HG03571 (cell line): ENCODE measurements around the gene KRTAP5-4.
A peak's percentile ranks its signal among the peaks of the same experiment; 100 is the strongest.

Experiments used
- ATAC-seq: cut with Tn5 transposase; IDR thresholded peaks from one replicate; pipeline ENCODE4 v1.9.1; 2021; ENCODE audit not compliant: unreplicated experiment

KRTAP5-4 gene

DNA sequence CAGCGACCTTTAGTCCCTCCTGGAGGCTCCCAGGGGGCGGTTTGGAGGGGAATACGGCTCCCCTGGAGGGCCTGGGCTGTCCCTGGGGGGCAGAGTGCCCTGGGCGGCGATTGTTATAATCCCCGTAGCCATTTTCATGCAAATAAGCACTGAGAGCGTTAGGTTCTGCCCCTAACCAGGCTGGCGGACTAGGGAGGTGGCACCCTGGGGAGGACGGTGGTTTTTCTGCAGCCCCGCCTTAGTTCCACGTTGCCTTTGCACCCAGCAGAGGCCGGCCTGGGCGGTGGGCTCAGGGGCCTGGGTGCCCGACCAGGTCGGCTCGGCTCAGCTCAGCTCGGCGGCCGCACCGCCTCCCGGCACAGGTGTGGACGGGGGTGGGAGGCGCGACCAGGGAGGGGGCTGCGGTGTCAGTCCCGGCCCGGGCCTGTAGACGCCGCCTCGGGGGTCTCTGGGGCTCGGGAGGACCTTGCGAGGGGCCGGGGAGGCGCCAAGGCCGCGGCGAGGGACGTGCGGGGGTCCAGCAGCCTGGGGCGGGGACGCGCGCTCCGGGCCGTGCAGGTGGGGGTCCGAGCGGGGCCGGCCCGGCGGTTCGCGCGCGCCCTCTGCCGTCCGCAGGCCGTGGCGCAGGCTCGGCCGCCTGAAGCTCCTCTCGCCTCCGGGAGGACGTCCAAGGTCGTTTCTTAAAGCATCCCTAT, 47.6 kb downstream of the KRTAP5-4 start:
- ATAC-seq, result no peak

DNA sequence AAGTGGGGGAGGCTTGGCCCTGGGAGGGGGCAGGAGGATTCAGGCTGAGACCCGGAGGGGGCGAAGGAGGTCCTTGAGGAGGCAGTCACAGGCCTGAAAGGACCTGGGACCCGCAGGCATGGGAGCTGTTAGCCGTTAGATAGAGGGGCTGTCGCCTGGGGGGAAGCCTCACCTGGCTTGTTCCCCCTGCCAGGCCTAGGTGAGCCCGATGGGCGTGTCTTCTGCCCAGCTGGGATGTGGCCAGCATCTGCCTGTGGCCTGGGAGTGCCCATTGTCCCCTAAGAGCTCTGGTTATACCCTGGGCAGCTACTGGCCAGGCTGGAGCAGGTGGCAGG, 48.1 kb downstream of the KRTAP5-4 start:
- ATAC-seq, result no peak

GRCh38 chr11:1573077-1573902, 48.6 kb downstream of the KRTAP5-4 start:
- ATAC-seq, result no peak

DNA sequence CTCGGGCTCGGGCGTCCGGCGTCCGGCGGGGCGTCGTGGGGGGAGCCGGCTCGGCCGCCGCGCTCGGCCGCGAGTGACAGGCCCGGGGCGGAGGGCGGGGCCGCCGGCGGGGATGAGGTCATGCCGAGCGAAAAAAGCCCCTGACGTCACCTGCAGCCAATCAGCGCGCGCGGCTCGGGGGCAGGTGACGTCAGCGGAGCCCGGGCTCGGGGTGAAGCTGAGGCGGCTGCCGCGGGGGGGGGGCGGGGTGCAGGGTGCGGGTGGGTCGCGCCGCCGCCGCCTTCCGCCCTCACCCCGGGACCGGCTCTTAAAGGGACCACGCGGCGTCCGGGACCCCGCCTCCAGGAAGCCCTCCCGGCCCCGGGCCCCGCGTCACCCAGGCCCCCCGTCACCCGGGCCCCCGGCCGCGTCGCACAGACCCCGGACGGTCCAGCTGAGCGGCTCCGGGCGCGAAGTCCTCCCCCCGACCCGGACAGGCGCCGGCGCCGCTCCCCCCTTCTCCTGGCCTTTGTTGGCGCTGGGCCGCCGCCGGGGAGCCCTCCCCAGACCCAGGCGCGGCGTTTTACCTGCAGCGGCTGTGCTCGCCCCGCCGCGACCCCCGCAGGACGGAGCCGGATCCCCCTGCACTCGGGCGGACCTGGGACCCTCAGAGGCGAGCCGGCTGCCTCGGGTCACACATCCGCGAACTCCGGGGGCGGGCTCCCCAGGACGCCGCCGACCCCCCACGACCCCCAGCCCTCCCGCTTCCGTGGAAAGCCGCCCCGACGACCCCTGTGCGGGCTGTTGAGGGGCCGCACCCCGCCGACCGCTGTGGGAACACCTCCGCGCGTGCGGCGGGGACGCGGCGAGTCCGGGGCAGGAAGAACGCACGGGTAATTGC, 49.5 kb downstream of the KRTAP5-4 start, which contains the start of gene DUSP8:
Gene DUSP8, minus strand, starts transcription at position 75 of the 880 bp plus-strand sequence. CDS start 6,445 bp downstream, outside the sequence.
- ATAC-seq, result peak; percentile 68

GRCh38 chr11:1571760-1572196, 50.2 kb downstream of the KRTAP5-4 start:
- ATAC-seq, result no peak
